Suprapubic skin (tissue), 3 donors: ENCODE results near the gene LMTK2.

Experiments used
- CTCF ChIP-seq, 2 donors: fragments of 200-600 bp in 1 of 2; fragments of 450-650 bp in 1 of 2; sonication (generic) in 1 of 2; IDR thresholded peaks; one replicate each; pipeline ENCODE4 v1.5.1; 2016 to 2019; ENCODE audit warnings: antibody characterized with exemption in 2 of 2, mild to moderate bottlenecking in 1 of 2, moderate library complexity in 1 of 2
- POLR2AphosphoS5 ChIP-seq, 3 donors: sonication (generic); formaldehyde crosslinking; IDR thresholded peaks; one replicate each; pipeline ENCODE4 v1.6.1; 2017; ENCODE audit warnings: antibody characterized with exemption in 3 of 3

- no peak for TF ChIP-seq CTCF (IDR thresholded peaks at IDR 0.05)
- no peak for TF ChIP-seq POLR2AphosphoS5 (IDR thresholded peaks at IDR 0.05)
Observed at GRCh38 chr7:98057157-98057556, 49.5 kb upstream of the LMTK2 start.
